ENCODE measurements around the gene MAP3K9. TPM values are rescaled to one million over a fixed set of nuclear protein-coding genes. Genes with fewer than 3 reads are reported as not detected.

MAP3K9 gene
- total RNA-seq, 4 donors from 2014 or later = 5.0 to 12.7 (median 8.3) TPM

DNA sequence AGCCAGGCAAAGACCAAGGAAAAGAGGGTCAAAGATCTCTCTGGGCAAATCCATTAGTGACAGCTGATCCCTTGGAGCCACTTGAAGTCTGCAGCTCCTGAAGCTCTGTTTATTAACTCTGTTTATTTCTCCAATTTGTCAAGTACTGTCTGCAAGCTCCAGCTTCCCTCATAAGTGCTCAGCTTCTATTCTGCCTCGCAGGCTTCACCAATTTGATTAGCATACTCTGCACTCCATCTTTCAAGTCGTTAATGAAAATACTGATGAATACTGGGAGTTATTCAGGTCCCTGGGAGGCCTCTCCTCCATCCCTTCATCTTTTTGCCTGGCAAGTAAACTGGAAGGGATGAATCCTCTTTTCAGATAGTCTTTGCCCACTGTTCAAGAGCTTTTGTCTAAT lies 113.3 kb downstream of the MAP3K9 start:
- DNase-seq = no peak
- Histone ChIP-seq H3K27me3 (no peaks in the 10 kb centered on the region), H3K9me3 (no peaks in the 10 kb centered on the region), H3K36me3 (no peaks in the 10 kb centered on the region), H3K4me3 (no peak overlapping the region), H3K4me1 (peaks cover 3 to 19% (median 4%) of the 10 kb centered on the region in 4 donors), H3K27ac (no peak overlapping the region)
- WGBS, 2 donors (ENCODE audit: low coverage in 1 of 2) = 54% methylated on average over 2 of the region's 2 CpGs; no CpG with 5 or more reads in 1 of the 2 donors
- in situ Hi-C loops (cut with MboI; ENCODE audit: low pct_ligation_motif_present in 1 of 4, low pct_unique_long_range_greater_than_20kb in 1 of 4, low sequenced_read_pairs in 3 of 4) (no loop called here), intact Hi-C loops (cut with DNase I; ENCODE audit: low total_unique reads) (no loop called here)
- TF ChIP-seq EP300 (IDR thresholded peaks at IDR 0.05; ENCODE audit: low read depth) = no peak
- TF ChIP-seq POLR2AphosphoS5 (IDR thresholded peaks at IDR 0.05) = no peak
- no peak for TF ChIP-seq POLR2A (IDR thresholded peaks at IDR 0.05)
- TF ChIP-seq, protein P1, sequence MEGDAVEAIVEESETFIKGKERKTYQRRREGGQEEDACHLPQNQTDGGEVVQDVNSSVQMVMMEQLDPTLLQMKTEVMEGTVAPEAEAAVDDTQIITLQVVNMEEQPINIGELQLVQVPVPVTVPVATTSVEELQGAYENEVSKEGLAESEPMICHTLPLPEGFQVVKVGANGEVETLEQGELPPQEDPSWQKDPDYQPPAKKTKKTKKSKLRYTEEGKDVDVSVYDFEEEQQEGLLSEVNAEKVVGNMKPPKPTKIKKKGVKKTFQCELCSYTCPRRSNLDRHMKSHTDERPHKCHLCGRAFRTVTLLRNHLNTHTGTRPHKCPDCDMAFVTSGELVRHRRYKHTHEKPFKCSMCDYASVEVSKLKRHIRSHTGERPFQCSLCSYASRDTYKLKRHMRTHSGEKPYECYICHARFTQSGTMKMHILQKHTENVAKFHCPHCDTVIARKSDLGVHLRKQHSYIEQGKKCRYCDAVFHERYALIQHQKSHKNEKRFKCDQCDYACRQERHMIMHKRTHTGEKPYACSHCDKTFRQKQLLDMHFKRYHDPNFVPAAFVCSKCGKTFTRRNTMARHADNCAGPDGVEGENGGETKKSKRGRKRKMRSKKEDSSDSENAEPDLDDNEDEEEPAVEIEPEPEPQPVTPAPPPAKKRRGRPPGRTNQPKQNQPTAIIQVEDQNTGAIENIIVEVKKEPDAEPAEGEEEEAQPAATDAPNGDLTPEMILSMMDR (IDR thresholded peaks at IDR 0.05) = no peak

DNA sequence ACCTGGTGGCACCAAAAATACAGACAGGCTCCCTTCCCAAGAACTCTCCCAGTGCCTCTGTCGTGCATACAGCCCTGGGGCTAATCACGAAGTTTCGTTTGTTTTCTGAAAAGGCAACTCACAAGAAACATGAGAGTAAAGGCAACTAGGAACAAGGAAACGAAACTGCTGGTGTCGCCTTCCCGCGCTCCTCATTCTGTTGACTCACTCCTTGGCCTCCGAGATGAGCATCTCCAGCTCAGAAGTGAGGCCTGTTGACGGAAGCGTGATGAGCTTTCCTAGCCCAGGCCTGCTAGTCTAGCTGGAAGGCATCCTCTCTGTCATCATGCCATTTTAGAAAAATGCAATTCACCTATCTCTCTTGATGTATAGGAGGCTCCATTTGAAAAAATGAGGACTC lies 117.1 kb downstream of the MAP3K9 start:
- intact Hi-C loops (cut with DNase I; ENCODE audit: low total_unique reads) (no loop called here), in situ Hi-C loops (cut with MboI; ENCODE audit: low pct_ligation_motif_present in 1 of 4, low pct_unique_long_range_greater_than_20kb in 1 of 4, low sequenced_read_pairs in 3 of 4) (no loop called here)
- no peaks in the 10 kb centered on the region for H3K27me3 ChIP-seq
- peaks cover 0 to 3% (median 0%) of the 10 kb centered on the region in 4 donors for H3K4me1 ChIP-seq
- no peaks in the 10 kb centered on the region for H3K36me3 ChIP-seq
- WGBS, 2 donors (ENCODE audit: low coverage in 1 of 2) = 49 to 98% methylated on average over 4 to 10 of the region's 10 CpGs
- peak; percentile 21 for DNase-seq
- no peak overlapping the region for H3K27ac ChIP-seq
- H3K9me3 ChIP-seq = no peaks in the 10 kb centered on the region
- TF ChIP-seq EP300 (IDR thresholded peaks at IDR 0.05; ENCODE audit: low read depth) (no peak), POLR2A (IDR thresholded peaks at IDR 0.05) (no peak)
- TF ChIP-seq, protein P1 (IDR thresholded peaks at IDR 0.05) = no peak
- no peak overlapping the region for H3K4me3 ChIP-seq

DNA sequence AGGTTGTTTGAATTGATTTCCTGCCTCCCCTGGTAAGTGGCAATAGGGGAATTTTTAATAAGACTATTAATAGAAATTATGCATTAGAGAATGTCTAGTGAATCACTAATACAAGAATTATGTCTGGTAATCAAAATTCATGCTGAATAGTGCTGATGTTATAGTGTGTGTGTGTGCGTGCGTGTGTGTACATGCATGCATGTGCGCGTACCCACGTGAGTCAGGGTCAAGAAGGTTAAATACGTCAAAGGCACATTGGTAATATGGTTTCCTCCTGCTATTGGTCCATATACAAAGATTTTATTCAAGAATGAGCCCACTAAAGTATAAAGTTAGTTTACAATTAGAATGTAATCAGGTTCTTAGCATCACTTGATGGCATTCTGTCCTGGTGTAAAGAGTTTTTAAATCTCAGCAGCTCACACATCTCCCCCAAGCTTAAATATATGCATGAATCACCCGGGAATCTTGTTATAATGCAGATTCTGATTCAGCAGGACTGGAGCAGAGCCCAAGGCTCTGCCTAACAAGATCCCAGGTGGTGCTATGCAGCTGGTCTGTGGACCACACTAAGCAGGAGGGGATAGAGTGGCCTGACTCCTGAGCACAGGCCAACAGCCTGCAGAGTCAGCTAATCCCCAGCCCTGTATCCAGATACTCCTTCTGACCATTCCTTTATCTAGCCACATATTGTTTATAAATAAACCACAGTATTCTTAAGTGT lies 123.7 kb downstream of the MAP3K9 start:
- 28 to 76% methylated on average over 2 to 7 of the region's 7 CpGs for WGBS, 2 donors (ENCODE audit: low coverage in 1 of 2)
- Histone ChIP-seq H3K27me3 (no peaks in the 10 kb centered on the region), H3K36me3 (no peaks in the 10 kb centered on the region), H3K9me3 (no peaks in the 10 kb centered on the region), H3K4me3 (no peak overlapping the region), H3K27ac (no peak overlapping the region), H3K4me1 (no peaks in the 10 kb centered on the region)
- intact Hi-C loops (cut with DNase I; ENCODE audit: low total_unique reads) = no loop called here
- TF ChIP-seq, protein P1 (IDR thresholded peaks at IDR 0.05) = no peak
- TF ChIP-seq POLR2A (IDR thresholded peaks at IDR 0.05) = no peak
- no peak for TF ChIP-seq POLR2AphosphoS5 (IDR thresholded peaks at IDR 0.05)
- no peak for TF ChIP-seq EP300 (IDR thresholded peaks at IDR 0.05; ENCODE audit: low read depth)
- no peak for DNase-seq
- in situ Hi-C loops (cut with MboI; ENCODE audit: low pct_ligation_motif_present in 1 of 4, low pct_unique_long_range_greater_than_20kb in 1 of 4, low sequenced_read_pairs in 3 of 4) = no loop called here

DNA sequence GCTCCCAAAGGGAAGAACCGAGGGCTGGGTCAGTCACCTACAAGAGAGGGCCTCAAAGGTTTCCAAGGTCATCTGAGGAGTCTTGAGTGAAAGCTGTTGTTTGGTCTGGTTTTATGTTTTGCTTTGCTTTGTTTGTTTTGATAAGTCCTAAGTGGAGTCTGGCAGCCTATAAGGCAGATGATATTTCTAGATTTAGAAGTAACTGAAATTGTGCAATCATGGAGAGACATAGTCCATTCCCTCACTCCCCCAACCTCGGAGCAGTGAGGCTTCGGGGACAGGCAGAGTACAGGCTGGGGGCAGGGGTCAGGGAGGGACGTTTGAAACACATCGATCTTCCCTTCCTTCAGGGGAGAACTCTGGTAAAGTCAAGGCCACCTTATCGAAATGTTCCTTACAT lies 125.3 kb downstream of the MAP3K9 start:
- in situ Hi-C loops (cut with MboI; ENCODE audit: low pct_ligation_motif_present in 1 of 4, low pct_unique_long_range_greater_than_20kb in 1 of 4, low sequenced_read_pairs in 3 of 4) (no loop called here), intact Hi-C loops (cut with DNase I; ENCODE audit: low total_unique reads) (no loop called here)
- Histone ChIP-seq H3K4me1 (no peaks in the 10 kb centered on the region), H3K4me3 (no peak overlapping the region), H3K27ac (no peak overlapping the region), H3K36me3 (no peaks in the 10 kb centered on the region), H3K9me3 (no peaks in the 10 kb centered on the region), H3K27me3 (no peaks in the 10 kb centered on the region)
- TF ChIP-seq POLR2A (IDR thresholded peaks at IDR 0.05) (no peak), POLR2AphosphoS5 (IDR thresholded peaks at IDR 0.05) (no peak), EP300 (IDR thresholded peaks at IDR 0.05; ENCODE audit: low read depth) (no peak)
- TF ChIP-seq, protein P1 (IDR thresholded peaks at IDR 0.05) = no peak
- DNase-seq = no peak
- WGBS, 2 donors (ENCODE audit: low coverage in 1 of 2) = 34 to 58% methylated on average over 6 of the region's 6 CpGs
